Stimulated activated CD8-positive, alpha-beta memory T cell treated with anti-CD3 and anti-CD28 coated beads, Interleukin-4, amount 100 ng/mL, for 24 hours (primary cell): ENCODE measurements around the gene MAEA.
"Not testable (repeated sequence)": the region's sequence is repeated elsewhere in the genome, so short reads cannot be mapped to it uniquely, and the experiment has no call there.

Source experiments
- DNase-seq: peaks from one replicate; pipeline ENCODE4 v3.0.0-alpha.2; 2020; ENCODE audit warnings: low read depth

Gene MAEA

GRCh38 chr4:1335193-1335883 lies 45.6 kb downstream of the MAEA start:
- not testable (repeated sequence) for DNase-seq

GRCh38 chr4:1336088-1336491 lies 46.4 kb downstream of the MAEA start:
- DNase-seq: no peak

- DNase-seq: peak; percentile 32
Measured at GRCh38 chr4:1337376-1337831, 47.7 kb downstream of the MAEA start.

GRCh38 chr4:1337951-1338751 lies 48.5 kb downstream of the MAEA start:
- no peak for DNase-seq

GRCh38 chr4:1338752-1339414 lies 49.2 kb downstream of the MAEA start:
- no peak for DNase-seq

- no peak for DNase-seq
Measured at GRCh38 chr4:1339489-1339888, 49.8 kb downstream of the MAEA start.

- no peak for DNase-seq
Measured at GRCh38 chr4:1340181-1340747, 50.6 kb downstream of the MAEA start.

- no peak for DNase-seq
Measured at GRCh38 chr4:1340861-1341260, 51.2 kb downstream of the MAEA start.

- no peak for DNase-seq
Measured at GRCh38 chr4:1342003-1342402, 52.3 kb downstream of the MAEA start.

GRCh38 chr4:1344696-1345095 lies 55.0 kb downstream of the MAEA start:
- no peak for DNase-seq

GRCh38 chr4:1345903-1346780 lies 56.5 kb downstream of the MAEA start:
- DNase-seq: peak; percentile 27

- peak; percentile 100 for DNase-seq
Measured at GRCh38 chr4:1346781-1347409, 57.2 kb downstream of the MAEA start, which contains the start of gene UVSSA. Gene UVSSA, plus strand, starts transcription at chr4:1347208. Its CDS starts 884 bp downstream, at chr4:1348092.

- DNase-seq: peak; percentile 23
Measured at GRCh38 chr4:1347410-1347864, 57.7 kb downstream of the MAEA start.

GRCh38 chr4:1348014-1348513 lies 58.4 kb downstream of the MAEA start:
- DNase-seq: no peak

- no peak for DNase-seq
Measured at GRCh38 chr4:1348746-1349145, 59.1 kb downstream of the MAEA start.

- DNase-seq: no peak
Measured at GRCh38 chr4:1349359-1350168, 59.9 kb downstream of the MAEA start.

GRCh38 chr4:1350169-1350520 lies 60.5 kb downstream of the MAEA start:
- no peak for DNase-seq

GRCh38 chr4:1351854-1352566 lies 62.3 kb downstream of the MAEA start:
- DNase-seq: peak; percentile 79

GRCh38 chr4:1352567-1352900 lies 62.8 kb downstream of the MAEA start:
- DNase-seq: no peak
